ENCODE results near the gene ITPKC.

DNA sequence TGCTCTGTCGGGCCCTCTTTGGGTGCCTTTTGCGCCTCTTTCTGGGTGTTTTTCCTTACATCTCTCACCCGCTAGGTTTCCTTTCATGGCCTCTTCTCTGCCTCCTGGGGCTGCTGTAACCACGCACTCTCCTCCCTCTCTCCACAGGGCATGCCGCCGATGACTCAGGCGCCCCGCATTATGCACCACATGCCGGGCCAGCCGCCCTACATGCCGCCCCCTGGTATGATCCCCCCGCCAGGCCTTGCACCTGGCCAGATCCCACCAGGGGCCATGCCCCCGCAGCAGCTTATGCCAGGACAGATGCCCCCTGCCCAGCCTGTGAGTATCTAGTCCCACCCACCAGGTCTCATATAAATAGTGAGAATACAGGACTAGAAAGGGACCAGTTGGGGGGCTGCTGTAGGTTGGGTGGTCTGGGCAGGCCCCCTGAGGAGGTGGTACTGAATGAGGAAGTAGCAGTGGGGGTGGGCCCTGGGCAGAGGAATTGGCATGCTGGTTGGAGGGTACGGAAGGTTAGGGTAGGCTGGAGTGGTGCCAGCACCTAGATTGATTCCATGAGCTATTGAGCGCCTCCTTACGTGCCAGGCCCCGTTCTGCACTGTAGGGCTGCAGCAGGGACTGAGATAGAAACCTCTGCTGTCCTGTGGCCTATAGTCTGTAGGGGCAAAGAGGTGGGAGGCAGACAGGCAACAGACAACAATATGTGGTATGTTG, 46.0 kb downstream of the ITPKC start:
- no peak for TF ChIP-seq MXI1 (conservative IDR thresholded peaks at IDR 0.05; ENCODE audit: poor library complexity, severe bottlenecking)
- no peak for TF ChIP-seq CTCF (IDR thresholded peaks at IDR 0.05; ENCODE audit: poor library complexity, severe bottlenecking)
- TF ChIP-seq POLR2AphosphoS5 (IDR thresholded peaks at IDR 0.05): no peak
- TF ChIP-seq, protein P1, sequence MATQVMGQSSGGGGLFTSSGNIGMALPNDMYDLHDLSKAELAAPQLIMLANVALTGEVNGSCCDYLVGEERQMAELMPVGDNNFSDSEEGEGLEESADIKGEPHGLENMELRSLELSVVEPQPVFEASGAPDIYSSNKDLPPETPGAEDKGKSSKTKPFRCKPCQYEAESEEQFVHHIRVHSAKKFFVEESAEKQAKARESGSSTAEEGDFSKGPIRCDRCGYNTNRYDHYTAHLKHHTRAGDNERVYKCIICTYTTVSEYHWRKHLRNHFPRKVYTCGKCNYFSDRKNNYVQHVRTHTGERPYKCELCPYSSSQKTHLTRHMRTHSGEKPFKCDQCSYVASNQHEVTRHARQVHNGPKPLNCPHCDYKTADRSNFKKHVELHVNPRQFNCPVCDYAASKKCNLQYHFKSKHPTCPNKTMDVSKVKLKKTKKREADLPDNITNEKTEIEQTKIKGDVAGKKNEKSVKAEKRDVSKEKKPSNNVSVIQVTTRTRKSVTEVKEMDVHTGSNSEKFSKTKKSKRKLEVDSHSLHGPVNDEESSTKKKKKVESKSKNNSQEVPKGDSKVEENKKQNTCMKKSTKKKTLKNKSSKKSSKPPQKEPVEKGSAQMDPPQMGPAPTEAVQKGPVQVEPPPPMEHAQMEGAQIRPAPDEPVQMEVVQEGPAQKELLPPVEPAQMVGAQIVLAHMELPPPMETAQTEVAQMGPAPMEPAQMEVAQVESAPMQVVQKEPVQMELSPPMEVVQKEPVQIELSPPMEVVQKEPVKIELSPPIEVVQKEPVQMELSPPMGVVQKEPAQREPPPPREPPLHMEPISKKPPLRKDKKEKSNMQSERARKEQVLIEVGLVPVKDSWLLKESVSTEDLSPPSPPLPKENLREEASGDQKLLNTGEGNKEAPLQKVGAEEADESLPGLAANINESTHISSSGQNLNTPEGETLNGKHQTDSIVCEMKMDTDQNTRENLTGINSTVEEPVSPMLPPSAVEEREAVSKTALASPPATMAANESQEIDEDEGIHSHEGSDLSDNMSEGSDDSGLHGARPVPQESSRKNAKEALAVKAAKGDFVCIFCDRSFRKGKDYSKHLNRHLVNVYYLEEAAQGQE (IDR thresholded peaks at IDR 0.05; ENCODE audit: borderline replicate concordance): no peak
- no peak for TF ChIP-seq EP300 (conservative IDR thresholded peaks at IDR 0.05; ENCODE audit: poor library complexity, severe bottlenecking)
- TF ChIP-seq RAD21 (conservative IDR thresholded peaks at IDR 0.05): no peak
- TF ChIP-seq SMC3 (conservative IDR thresholded peaks at IDR 0.05; ENCODE audit: poor library complexity): no peak
- TF ChIP-seq EZH2 (IDR thresholded peaks at IDR 0.05; ENCODE audit: borderline replicate concordance, insufficient read depth, low read length, poor library complexity, severe bottlenecking): no peak
- TF ChIP-seq TAF1 (IDR thresholded peaks at IDR 0.05; ENCODE audit: low read depth): no peak

Measured in neural cell (in vitro differentiated cells).